HEK293T (cell line): ENCODE results near the gene CLRN2.
"Not testable (repeated sequence)": the region's sequence is repeated elsewhere in the genome, so short reads cannot be mapped to it uniquely, and the experiment has no call there.

Experiments
- ARNT ChIP-seq: fragments of 450-650 bp; IDR thresholded peaks from 2 replicates; pipeline ENCODE4 v1.6.1; 2017; ENCODE audit warnings: mild to moderate bottlenecking
- BHLHE40 ChIP-seq: fragments of 450-650 bp; IDR thresholded peaks from 2 replicates; pipeline ENCODE4 v1.6.1; 2016; ENCODE audit warnings: mild to moderate bottlenecking, moderate library complexity, borderline replicate concordance
- TARDBP ChIP-seq: fragments of 450-650 bp; IDR thresholded peaks from 2 replicates; pipeline ENCODE4 v1.6.1; 2016

DNA sequence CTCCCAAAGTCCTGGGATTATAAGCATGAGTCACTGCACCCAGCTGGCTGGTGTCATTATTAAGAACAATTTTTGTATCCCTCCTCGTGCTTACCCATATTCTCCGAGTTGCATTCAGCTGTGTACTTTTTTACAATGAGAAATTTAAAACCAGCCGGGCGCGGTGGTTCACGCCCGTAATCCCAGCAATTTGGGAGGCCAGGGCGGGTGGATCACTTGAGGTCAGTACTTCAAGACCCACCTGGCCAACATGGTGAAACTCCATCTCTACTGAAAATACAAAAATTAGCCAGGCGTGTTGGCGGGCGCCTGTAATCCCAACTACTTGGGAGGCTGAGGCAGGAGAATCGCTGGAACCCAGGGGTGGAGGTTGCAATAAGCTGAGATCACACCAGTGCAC, 60.2 kb downstream of the CLRN2 start:
- not testable (repeated sequence) for TF ChIP-seq TARDBP, ARNT, BHLHE40
